KMS-11 (cell line): Measurements from ENCODE around the gene SYTL1.

Source experiments
- H2AFZ ChIP-seq: fragments of 200-600 bp; sonication (generic); 2 replicates; pipeline ENCODE4 v1.6.1; 2016; ENCODE audit warnings: antibody characterized with exemption, mixed run types, low read depth
- H3K27ac ChIP-seq: fragments of 200-600 bp; sonication (generic); 2 replicates; pipeline ENCODE4 v1.6.1; 2016; ENCODE audit warnings: mild to moderate bottlenecking, mixed run types
- H3K27me3 ChIP-seq: fragments of 200-600 bp; sonication (generic); 2 replicates; pipeline ENCODE4 v1.6.1; 2017; ENCODE audit warnings: mild to moderate bottlenecking, low read depth, mixed run types, moderate library complexity; ENCODE audit not compliant: insufficient read depth
- H3K36me3 ChIP-seq: fragments of 200-600 bp; sonication (generic); 2 replicates; pipeline ENCODE4 v1.6.1; 2017; ENCODE audit warnings: mild to moderate bottlenecking, mixed run types; ENCODE audit not compliant: insufficient read depth
- H3K4me1 ChIP-seq: fragments of 200-600 bp; sonication (generic); 2 replicates; pipeline ENCODE4 v1.6.1; 2016; ENCODE audit warnings: mild to moderate bottlenecking, low read depth, mixed run types; ENCODE audit not compliant: poor library complexity, severe bottlenecking
- H3K4me2 ChIP-seq: fragments of 200-600 bp; sonication (generic); 2 replicates; pipeline ENCODE4 v1.7.0; 2016; ENCODE audit warnings: mild to moderate bottlenecking, mixed run types
- H3K4me3 ChIP-seq: fragments of 200-600 bp; sonication (generic); IDR thresholded peaks from 2 replicates; pipeline ENCODE4 v1.6.1; 2017; ENCODE audit warnings: low read depth, low read length, mixed read lengths; ENCODE audit not compliant: insufficient read depth
- H3K79me2 ChIP-seq: fragments of 200-600 bp; sonication (generic); 2 replicates; pipeline ENCODE4 v1.6.1; 2016; ENCODE audit warnings: low read depth, mixed run types; ENCODE audit not compliant: insufficient read depth
- H3K9ac ChIP-seq: fragments of 200-600 bp; sonication (generic); 2 replicates; pipeline ENCODE4 v1.6.1; 2016; ENCODE audit warnings: mild to moderate bottlenecking, mixed run types
- H4K20me1 ChIP-seq: fragments of 200-600 bp; sonication (generic); 2 replicates; pipeline ENCODE4 v1.6.1; 2016; ENCODE audit warnings: mild to moderate bottlenecking, mixed run types; ENCODE audit not compliant: insufficient read depth
- CTCF ChIP-seq: fragments of 200-600 bp; sonication (generic); conservative IDR thresholded peaks from 2 replicates; pipeline ENCODE4 v1.6.1; 2017; ENCODE audit warnings: low read depth, mild to moderate bottlenecking, antibody characterized with exemption, low read length, moderate library complexity, mixed read lengths

The SYTL1 gene

DNA sequence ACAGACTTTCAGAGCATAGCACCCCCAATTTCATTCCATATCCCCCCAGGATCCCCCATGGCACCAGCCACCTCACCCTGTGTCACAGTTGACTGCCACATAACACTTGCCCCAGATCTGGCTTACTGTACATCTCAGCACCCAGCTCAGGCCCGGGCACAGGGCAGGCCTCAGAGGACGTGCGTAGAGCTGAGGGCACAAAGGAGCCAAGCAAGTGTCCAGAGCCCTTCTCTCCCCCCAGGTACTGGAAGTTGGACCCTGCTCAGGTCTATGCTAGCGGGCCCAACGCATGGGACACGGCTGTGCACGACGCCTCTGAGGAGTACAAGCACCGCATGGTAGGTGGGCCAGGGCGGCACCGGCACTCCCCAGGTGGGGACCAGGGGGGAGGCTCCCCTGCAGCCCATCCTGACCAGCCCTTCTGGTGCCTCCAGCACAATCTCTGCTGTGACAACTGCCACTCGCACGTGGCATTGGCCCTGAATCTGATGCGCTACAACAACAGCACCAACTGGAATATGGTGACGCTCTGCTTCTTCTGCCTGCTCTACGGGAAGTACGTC, 8.0 kb upstream of the SYTL1 start:
- Histone ChIP-seq H3K4me1 (no peaks in the 10 kb centered on the region), H3K27ac (no peak overlapping the region), H3K4me3 (no peak overlapping the region), H3K36me3 (no peaks in the 10 kb centered on the region), H3K9ac (no peak overlapping the region), H3K27me3 (no peaks in the 10 kb centered on the region), H2AFZ (no peak overlapping the region), H3K4me2 (no peak overlapping the region), H4K20me1 (no peaks in the 10 kb centered on the region), H3K79me2 (peaks cover 7% of the 10 kb centered on the region; the same call in 1 of the 2 replicates)
- TF ChIP-seq CTCF, result no peak

GRCh38 chr1:27335506-27336422, 6.1 kb upstream of the SYTL1 start:
- Histone ChIP-seq H3K27me3 (no peaks in the 10 kb centered on the region), H3K4me1 (no peaks in the 10 kb centered on the region), H2AFZ (no peak overlapping the region), H3K36me3 (no peaks in the 10 kb centered on the region), H3K27ac (no peak overlapping the region), H3K4me3 (no peak overlapping the region), H3K79me2 (no peaks in the 10 kb centered on the region), H3K4me2 (no peak overlapping the region), H3K9ac (no peak overlapping the region), H4K20me1 (no peaks in the 10 kb centered on the region)
- no peak for TF ChIP-seq CTCF

DNA sequence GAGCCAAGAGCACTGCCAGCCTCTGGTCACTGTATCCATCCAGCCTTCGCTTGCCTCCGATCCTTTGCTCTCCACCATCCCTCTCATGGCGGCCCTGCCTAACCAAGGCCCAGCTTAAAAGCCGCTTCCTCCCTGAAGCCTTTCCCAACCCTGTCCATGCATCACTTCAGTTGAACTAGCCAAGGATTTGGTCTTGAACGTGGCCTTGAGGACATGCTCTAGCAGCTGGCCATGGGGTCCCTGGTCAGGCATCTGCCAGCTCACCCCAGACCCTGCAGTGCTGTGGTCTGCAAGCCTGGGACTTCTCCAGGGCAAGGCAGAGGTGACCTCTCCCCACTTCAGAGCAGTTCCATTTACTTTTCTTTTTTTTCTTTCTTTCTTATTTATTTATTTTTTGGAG, 5.1 kb upstream of the SYTL1 start:
- TF ChIP-seq CTCF, result no peak
- Histone ChIP-seq H4K20me1 (no peaks in the 10 kb centered on the region), H3K4me1 (no peaks in the 10 kb centered on the region), H3K36me3 (no peaks in the 10 kb centered on the region), H3K4me3 (no peak overlapping the region), H2AFZ (no peak overlapping the region), H3K9ac (no peak overlapping the region), H3K79me2 (no peaks in the 10 kb centered on the region), H3K4me2 (no peak overlapping the region), H3K27me3 (no peaks in the 10 kb centered on the region), H3K27ac (no peak overlapping the region)

DNA sequence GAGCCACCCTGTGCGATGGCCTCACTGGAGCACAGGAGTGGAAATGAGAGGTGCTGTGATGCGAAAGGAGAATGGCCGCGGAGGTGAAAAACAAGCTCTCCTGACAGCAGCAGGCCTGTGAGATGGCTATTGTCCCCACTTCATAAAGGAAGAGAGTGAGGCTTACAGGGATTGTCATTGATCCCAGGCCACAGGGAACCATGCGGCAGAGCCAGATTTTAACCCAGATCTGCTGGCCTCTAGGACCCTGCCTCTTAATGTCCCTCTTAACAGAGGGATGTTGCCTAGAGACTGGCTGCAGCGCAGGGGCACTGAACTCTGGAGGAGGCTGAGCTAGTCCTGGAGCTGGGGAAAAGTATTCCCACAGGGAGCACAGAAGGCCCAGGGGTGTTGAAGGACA, 3.1 kb upstream of the SYTL1 start:
- no peak overlapping the region for H3K4me2 ChIP-seq
- H2AFZ ChIP-seq, result no peak overlapping the region
- no peak for TF ChIP-seq CTCF
- H3K27ac ChIP-seq, result no peak overlapping the region
- H3K79me2 ChIP-seq, result no peaks in the 10 kb centered on the region
- H3K4me3 ChIP-seq, result no peak overlapping the region
- no peaks in the 10 kb centered on the region for H3K4me1 ChIP-seq
- no peaks in the 10 kb centered on the region for H4K20me1 ChIP-seq
- no peak overlapping the region for H3K9ac ChIP-seq
- no peaks in the 10 kb centered on the region for H3K36me3 ChIP-seq
- H3K27me3 ChIP-seq, result no peaks in the 10 kb centered on the region
